ENCODE results near the gene SARDH. TPM values are rescaled to one million over a fixed set of nuclear protein-coding genes. Genes with fewer than 3 reads are reported as not detected.

The SARDH gene
- total and polyA plus RNA-seq, 2 of the 8 experiments (the other 6 are each of a cell fraction or from before 2014, with no cell fraction given), result 6.4 to 7.4 TPM

DNA sequence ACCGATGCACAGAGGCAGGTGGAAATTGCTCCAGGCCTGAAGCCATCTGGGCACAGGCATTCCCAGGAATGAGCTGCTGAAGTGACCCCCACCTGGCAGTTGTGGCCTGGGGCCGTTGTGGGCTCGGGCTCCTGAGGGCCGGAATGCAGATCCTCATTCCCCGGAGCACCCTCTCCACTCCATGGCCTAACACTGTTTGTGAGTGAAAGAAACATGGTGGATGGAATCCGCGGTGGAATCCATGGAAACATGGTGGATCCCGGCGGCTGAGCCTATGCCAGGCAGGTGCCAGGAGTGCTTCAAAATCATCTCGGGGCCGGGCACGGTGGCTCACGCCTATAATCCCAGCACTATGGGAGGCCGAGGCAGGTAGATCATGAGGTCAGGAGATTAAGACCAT lies 3.6 kb upstream of the SARDH start:
- Histone ChIP-seq H3K9ac (replicated peaks in 1 of 4; ENCODE audit: extremely low read depth in 1 of 4, low read depth in 3 of 4, low read length in 3 of 4) (no peak overlapping the region), H3K4ac (replicated peaks; ENCODE audit: insufficient read length, low read depth, low read length) (no peak overlapping the region), H3K23ac (ENCODE audit: insufficient read length) (no peak overlapping the region), H2BK12ac (ENCODE audit: low read depth, low read length) (no peak overlapping the region), H4K5ac (ENCODE audit: insufficient read length, low read depth, low read length) (no peak overlapping the region), H3K9me3 (ENCODE audit: insufficient read depth in 2 of 2, low read depth in 1 of 2, low read length in 1 of 2) (no peaks in the 10 kb centered on the region), H2BK20ac (ENCODE audit: low read length) (no peak overlapping the region), H3K36me3 (ENCODE audit: control insufficient read depth in 2 of 4, insufficient read depth in 4 of 4, low read length in 3 of 4) (no peaks in the 10 kb centered on the region), H3K4me2 (ENCODE audit: insufficient read depth in 1 of 2, low read depth in 2 of 2, low read length in 2 of 2) (no peak overlapping the region), H3K4me3 (ENCODE audit: extremely low read depth in 1 of 4, insufficient read depth in 2 of 4, low read depth in 3 of 4, low read length in 4 of 4) (no peak overlapping the region), H3K4me1 (replicated peaks in 1 of 4; ENCODE audit: control insufficient read depth in 3 of 4, insufficient read depth in 4 of 4, low read length in 3 of 4) (peaks cover 0 to 17% (median 14%) of the 10 kb centered on the region in 4 experiments; a peak in 6 of 7 replicates), H3K18ac (ENCODE audit: extremely low read depth, low read length) (no peak overlapping the region), H2BK5ac (ENCODE audit: low read depth, low read length) (no peak overlapping the region), H3K79me1 (ENCODE audit: low read depth, low read length) (no peaks in the 10 kb centered on the region), H2AK5ac (ENCODE audit: low read depth, low read length) (no peak overlapping the region), H3K23me2 (ENCODE audit: low read depth, low read length) (no peaks in the 10 kb centered on the region; the same call in 1 of the 2 replicates), H3K27me3 (replicated peaks in 1 of 4; ENCODE audit: control insufficient read depth in 3 of 4, extremely low read depth in 1 of 4, insufficient read depth in 3 of 4, low read length in 3 of 4) (no peaks in the 10 kb centered on the region), H3K79me2 (ENCODE audit: control insufficient read depth in 1 of 2, insufficient read depth in 2 of 2, low read length in 2 of 2) (no peaks in the 10 kb centered on the region), H2BK120ac (replicated peaks; ENCODE audit: low read depth, low read length) (no peak overlapping the region), H2AFZ (ENCODE audit: low read length) (no peak overlapping the region), H3K27ac (ENCODE audit: low read depth, low read length) (no peak overlapping the region), H4K91ac (replicated peaks; ENCODE audit: insufficient read length, low read length) (no peak overlapping the region), H3K14ac (ENCODE audit: insufficient read length) (no peak overlapping the region), H3K56ac (replicated peaks; ENCODE audit: insufficient read length, low read depth, low read length) (no peak overlapping the region), H4K20me1 (replicated peaks in 1 of 2; ENCODE audit: control insufficient read depth in 1 of 2, insufficient read depth in 2 of 2, low read length in 2 of 2) (no peaks in the 10 kb centered on the region), H2BK15ac (ENCODE audit: low read length) (no peak overlapping the region), H4K8ac (ENCODE audit: extremely low read depth, insufficient read depth, low read length) (no peak overlapping the region)
- FAIRE-seq (no peak), DNase-seq (ENCODE audit: low read depth in 1 of 2, low spot score in 2 of 2) (no peak)
- POLR2A ChIA-PET (ENCODE audit: partially characterized antibody), result interaction anchor here (1.6 to 1.7 kb wide), 2 partner anchors 11 to 394 kb away, joined by 4 read pairs; partner anchors contain the start of genes MED22 and RPL7A
- CTCF ChIA-PET (ENCODE audit: partially characterized antibody), result interaction anchor here (1.1 to 4.7 kb wide), 18 partner anchors 10 to 253 kb away, joined by 3 to 39 read pairs (median 10); no protein-coding TSS in a partner anchor
- 94% methylated on average over 14 of the region's 14 CpGs; no CpG with 5 or more reads in 1 of the 2 experiments for WGBS, 2 experiments (ENCODE audit: extremely low coverage in 1 of 2, insufficient coverage in 1 of 2, insufficient read length in 1 of 2, insufficient replicate concordance in 2 of 2, low coverage in 1 of 2, low lambda C conversion rate in 2 of 2, missing lambda C conversion rate in 1 of 2)
- no peak for TF ChIP-seq KDM4A (IDR thresholded peaks at IDR 0.05; ENCODE audit: low read depth, low read length, severe bottlenecking)
- TF ChIP-seq TAF7 (optimal IDR thresholded peaks at IDR 0.05; ENCODE audit: borderline replicate concordance, low read depth, low read length), result no peak
- no peak for TF ChIP-seq JUN (IDR thresholded peaks at IDR 0.05; ENCODE audit: low read depth, low read length)
- TF ChIP-seq RFX5 (IDR thresholded peaks at IDR 0.05; ENCODE audit: borderline replicate concordance, low read depth, low read length), result no peak
- no peak for TF ChIP-seq CHD1 (IDR thresholded peaks at IDR 0.05; ENCODE audit: low read depth, low read length)
- TF ChIP-seq BACH1 (IDR thresholded peaks at IDR 0.05; ENCODE audit: low read length), result no peak
- no peak for TF ChIP-seq ASH2L (IDR thresholded peaks at IDR 0.05; ENCODE audit: low read length)
- no peak for TF ChIP-seq NANOG (IDR thresholded peaks at IDR 0.05; ENCODE audit: insufficient read depth, low read depth, low read length, poor library complexity, severe bottlenecking)
- TF ChIP-seq EP300 (IDR thresholded peaks at IDR 0.05; ENCODE audit: borderline replicate concordance in 1 of 2, low read depth in 2 of 2, low read length in 2 of 2), result no peak
- TF ChIP-seq FOSL1 (IDR thresholded peaks at IDR 0.05; ENCODE audit: insufficient read depth, low read depth, low read length), result no peak
- no peak for TF ChIP-seq POLR2A (IDR thresholded peaks at IDR 0.05; ENCODE audit: control extremely low read depth in 1 of 2, low read depth in 2 of 2, low read length in 2 of 2)
- TF ChIP-seq HDAC6 (IDR thresholded peaks at IDR 0.05; ENCODE audit: low read depth, low read length), result no peak
- TF ChIP-seq CHD2 (IDR thresholded peaks at IDR 0.05; ENCODE audit: low read length), result no peak
- no peak for TF ChIP-seq POLR2AphosphoS5 (IDR thresholded peaks at IDR 0.05; ENCODE audit: low read depth, low read length)
- TF ChIP-seq CREB1 (IDR thresholded peaks at IDR 0.05), result no peak
- no peak for TF ChIP-seq SIX5 (IDR thresholded peaks at IDR 0.05; ENCODE audit: low read depth, low read length)
